Activated naive CD4-positive, alpha-beta T cell treated with anti-CD3 and anti-CD28 coated beads, Interleukin-2, amount 10 ng/mL, durations not matched to agents 5 hours and 36 hours (primary cell): ENCODE results near the gene CCKAR. TPM values are rescaled to one million over a fixed set of nuclear protein-coding genes. Genes with fewer than 3 reads are reported as not detected.

Experiments used
- total RNA-seq, 2 experiments: library from RNA; stranded (reverse); gene quantifications; one replicate each; pipeline ENCODE4 v1.2.3, GENCODE V29; 2021

CCKAR gene, protein sequence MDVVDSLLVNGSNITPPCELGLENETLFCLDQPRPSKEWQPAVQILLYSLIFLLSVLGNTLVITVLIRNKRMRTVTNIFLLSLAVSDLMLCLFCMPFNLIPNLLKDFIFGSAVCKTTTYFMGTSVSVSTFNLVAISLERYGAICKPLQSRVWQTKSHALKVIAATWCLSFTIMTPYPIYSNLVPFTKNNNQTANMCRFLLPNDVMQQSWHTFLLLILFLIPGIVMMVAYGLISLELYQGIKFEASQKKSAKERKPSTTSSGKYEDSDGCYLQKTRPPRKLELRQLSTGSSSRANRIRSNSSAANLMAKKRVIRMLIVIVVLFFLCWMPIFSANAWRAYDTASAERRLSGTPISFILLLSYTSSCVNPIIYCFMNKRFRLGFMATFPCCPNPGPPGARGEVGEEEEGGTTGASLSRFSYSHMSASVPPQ
- not detected for total RNA-seq

GRCh38 chr4:26490111-26490959 lies at the start of gene CCKAR:
CCKAR (minus strand) TSS chr4:26490484; CDS start chr4:26490267, 217 bp downstream.

Other genes with a start within 250 kb of the CCKAR start
- gene RBPJ, start 169.5 kb downstream of the CCKAR start, total RNA-seq = 10 to 100 TPM; 71.9 to 72.8 TPM
- 1 to 10 TPM; 4.6 to 4.8 TPM for gene TBC1D19, start 93.6 kb upstream of the CCKAR start, total RNA-seq